ENCODE data around the gene ECHS1.
A peak's percentile ranks its signal among the peaks of the same experiment; 100 is the strongest.

The ECHS1 gene

GRCh38 chr10:133358925-133359310 is 14.2 kb downstream of the ECHS1 start:
- DNase-seq (ENCODE audit: low read depth), result no peak
- H3K4me3 ChIP-seq (ENCODE audit: low read depth, low read length), result no peak overlapping the region
- in situ Hi-C loops (cut with HindIII; ENCODE audit: low sequenced_read_pairs), result no loop called here
- no peak for TF ChIP-seq CTCF (IDR thresholded peaks at IDR 0.05; ENCODE audit: low read depth, low read length, missing control alignments)

GRCh38 chr10:133358162-133358924 is 14.8 kb downstream of the ECHS1 start:
- DNase-seq (ENCODE audit: low read depth), result no peak
- no peak overlapping the region for H3K4me3 ChIP-seq (ENCODE audit: low read depth, low read length)
- in situ Hi-C loops (cut with HindIII; ENCODE audit: low sequenced_read_pairs), result no loop called here
- no peak for TF ChIP-seq CTCF (IDR thresholded peaks at IDR 0.05; ENCODE audit: low read depth, low read length, missing control alignments)

- DNase-seq (ENCODE audit: low read depth), result no peak
- H3K4me3 ChIP-seq (ENCODE audit: low read depth, low read length), result peak within 1 kb of the TSS; percentile 54
- in situ Hi-C loops (cut with HindIII; ENCODE audit: low sequenced_read_pairs), result no loop called here
- no peak for TF ChIP-seq CTCF (IDR thresholded peaks at IDR 0.05; ENCODE audit: low read depth, low read length, missing control alignments)
Observed at GRCh38 chr10:133357285-133358161, 15.6 kb downstream of the ECHS1 start, which contains the start of gene FUOM. Gene FUOM (minus strand): TSS chr10:133358019. CDS start chr10:133358007, 12 bp downstream.

GRCh38 chr10:133356549-133357284 is 16.4 kb downstream of the ECHS1 start:
- DNase-seq (ENCODE audit: low read depth), result no peak
- TF ChIP-seq CTCF (IDR thresholded peaks at IDR 0.05; ENCODE audit: low read depth, low read length, missing control alignments), result no peak
- in situ Hi-C loops (cut with HindIII; ENCODE audit: low sequenced_read_pairs), result no loop called here
- peak overlapping the region; percentile 54 for H3K4me3 ChIP-seq (ENCODE audit: low read depth, low read length)

- TF ChIP-seq CTCF (IDR thresholded peaks at IDR 0.05; ENCODE audit: low read depth, low read length, missing control alignments), result no peak
- in situ Hi-C loops (cut with HindIII; ENCODE audit: low sequenced_read_pairs), result no loop called here
- no peak for DNase-seq (ENCODE audit: low read depth)
- no peak overlapping the region for H3K4me3 ChIP-seq (ENCODE audit: low read depth, low read length)
Observed at GRCh38 chr10:133355991-133356390, 17.2 kb downstream of the ECHS1 start.

GRCh38 chr10:133355266-133355665 is 17.9 kb downstream of the ECHS1 start:
- no peak for DNase-seq (ENCODE audit: low read depth)
- no peak for TF ChIP-seq CTCF (IDR thresholded peaks at IDR 0.05; ENCODE audit: low read depth, low read length, missing control alignments)
- in situ Hi-C loops (cut with HindIII; ENCODE audit: low sequenced_read_pairs), result no loop called here
- H3K4me3 ChIP-seq (ENCODE audit: low read depth, low read length), result no peak overlapping the region
